Uterus (tissue), 4 donors: ENCODE data around the gene FBXO15. TPM values are rescaled to one million over a fixed set of nuclear protein-coding genes. Genes with fewer than 3 reads are reported as not detected.

Experiments
- DNase-seq, 2 donors: peaks; one replicate each; pipeline ENCODE4 v3.0.0-alpha.2; 2019 to 2020
- H3K27ac ChIP-seq, 2 donors: fragments of 200-600 bp; sonication (generic); 1 replicate in 1 of 2; 2 replicates in 1 of 2; pipeline ENCODE4 v1.5.1; 2016 to 2018
- H3K27me3 ChIP-seq, 2 donors: fragments of 200-600 bp; sonication (generic); one replicate each; pipeline ENCODE4 v1.5.1; 2018 to 2019; ENCODE audit warnings: control low read depth in 1 of 2
- H3K36me3 ChIP-seq, 2 donors: fragments of 200-600 bp; sonication (generic); one replicate each; pipeline ENCODE4 v1.5.1; 2019; ENCODE audit warnings: control low read depth in 1 of 2
- H3K4me1 ChIP-seq, 2 donors: fragments of 200-600 bp; sonication (generic); one replicate each; pipeline ENCODE4 v1.5.1; 2018 to 2019; ENCODE audit warnings: control low read depth in 1 of 2
- H3K4me3 ChIP-seq, 2 donors: fragments of 200-600 bp; sonication (generic); 1 replicate in 1 of 2; 2 replicates in 1 of 2; pipeline ENCODE4 v1.5.1; 2018 to 2019; ENCODE audit warnings: mild to moderate bottlenecking in 1 of 2
- H3K9me3 ChIP-seq, 2 donors: fragments of 200-600 bp; sonication (generic); one replicate each; pipeline ENCODE4 v1.5.1; 2019; ENCODE audit warnings: control low read depth in 1 of 2
- CTCF ChIP-seq, 4 experiments: fragments of 200-600 bp in 2 of 4; fragments of 450-650 bp in 2 of 4; sonication (generic) in 2 of 4; IDR thresholded peaks; one replicate each; pipeline ENCODE4 v1.5.1; 2016 to 2019; ENCODE audit warnings: antibody characterized with exemption in 4 of 4, mild to moderate bottlenecking in 2 of 4, moderate library complexity in 1 of 4
- POLR2A ChIP-seq, 2 donors: fragments of 450-650 bp; IDR thresholded peaks; one replicate each; pipeline ENCODE4 v1.6.1; 2016; ENCODE audit warnings: antibody characterized with exemption in 2 of 2, mild to moderate bottlenecking in 1 of 2, moderate library complexity in 1 of 2
- intact Hi-C: fragments of 100-400 bp; cut with DNase I; formaldehyde crosslinking; loops from one replicate; pipeline ENCODE4 v1.15.1; 2023; ENCODE audit warnings: low total_unique reads
- total RNA-seq, 4 donors: library from RNA; depleted of rRNA in 3 of 4; stranded (reverse); fragments of >200 nt in 3 of 4; gene quantifications; one replicate each; pipeline versions ENCODE4 v1.1.0 to v1.2.4, GENCODE V29; 2014 to 2023
- donor health status: DM: yes; HTN: yes; CAD: no.

The FBXO15 gene
- total RNA-seq, 4 donors from 2014 or later: 0.76 to 3.0 TPM; not detected in 2

GRCh38 chr18:74113711-74114110, 33.9 kb downstream of the FBXO15 start:
- Histone ChIP-seq H3K4me3 (no peak overlapping the region), H3K4me1 (no peaks in the 10 kb centered on the region), H3K9me3 (peaks cover 0 to 5% of the 10 kb centered on the region in 2 donors), H3K27ac (no peak overlapping the region), H3K36me3 (no peaks in the 10 kb centered on the region), H3K27me3 (no peaks in the 10 kb centered on the region)
- intact Hi-C loops: no loop called here
- DNase-seq: no peak
- TF ChIP-seq CTCF (IDR thresholded peaks at IDR 0.05): no peak
- no peak for TF ChIP-seq POLR2A (IDR thresholded peaks at IDR 0.05)

GRCh38 chr18:74110976-74111375, 36.7 kb downstream of the FBXO15 start:
- no peaks in the 10 kb centered on the region for H3K27me3 ChIP-seq
- intact Hi-C loops: no loop called here
- no peak for DNase-seq
- H3K4me3 ChIP-seq: no peak overlapping the region
- no peaks in the 10 kb centered on the region for H3K4me1 ChIP-seq
- H3K9me3 ChIP-seq: peaks cover 0 to 7% of the 10 kb centered on the region in 2 donors
- no peak overlapping the region for H3K27ac ChIP-seq
- TF ChIP-seq POLR2A (IDR thresholded peaks at IDR 0.05): no peak
- no peak for TF ChIP-seq CTCF (IDR thresholded peaks at IDR 0.05)
- H3K36me3 ChIP-seq: no peaks in the 10 kb centered on the region

DNA sequence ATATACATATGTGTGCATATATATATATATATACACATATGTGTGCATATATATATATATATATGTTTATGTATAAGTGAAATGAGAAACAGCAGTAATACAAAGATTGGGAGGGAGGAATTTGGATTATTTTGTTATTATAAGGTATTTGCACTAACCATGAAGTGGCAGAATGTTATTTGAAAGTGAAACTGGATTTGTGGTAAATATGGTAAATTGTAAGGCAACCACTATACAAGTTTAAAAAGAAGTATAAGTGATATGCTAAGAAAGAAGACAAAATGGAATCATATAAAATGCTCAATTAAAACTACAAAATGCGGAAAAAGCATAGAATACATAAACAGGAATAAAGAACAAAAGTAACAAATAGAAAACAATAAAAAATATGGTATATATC, 37.5 kb downstream of the FBXO15 start:
- Histone ChIP-seq H3K27me3 (no peaks in the 10 kb centered on the region), H3K9me3 (peaks cover 0 to 7% of the 10 kb centered on the region in 2 donors), H3K36me3 (no peaks in the 10 kb centered on the region), H3K27ac (no peak overlapping the region), H3K4me3 (no peak overlapping the region), H3K4me1 (no peaks in the 10 kb centered on the region)
- TF ChIP-seq POLR2A (IDR thresholded peaks at IDR 0.05) (no peak), CTCF (IDR thresholded peaks at IDR 0.05) (no peak)
- DNase-seq: no peak
- intact Hi-C loops: no loop called here

DNA sequence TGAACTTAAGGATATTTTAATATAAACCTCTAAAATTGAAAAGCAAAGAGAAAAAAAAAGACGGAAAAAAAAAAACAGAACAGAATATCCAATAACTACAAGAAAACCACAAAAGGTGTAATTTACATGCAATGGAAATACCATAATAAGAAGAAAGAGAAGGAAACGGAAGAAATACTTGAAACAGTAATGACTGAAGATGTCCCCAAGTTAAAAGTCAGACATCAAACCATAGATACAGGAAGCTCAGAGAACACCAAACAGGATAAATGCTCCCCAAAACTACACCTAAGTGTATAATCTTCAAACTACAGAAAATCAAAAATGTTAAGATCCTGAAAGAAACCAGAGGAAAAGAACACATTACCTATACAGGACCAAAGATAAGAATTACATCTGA, 39.2 kb downstream of the FBXO15 start:
- Histone ChIP-seq H3K4me3 (no peak overlapping the region), H3K9me3 (peaks cover 0 to 7% of the 10 kb centered on the region in 2 donors), H3K4me1 (no peaks in the 10 kb centered on the region), H3K27me3 (no peaks in the 10 kb centered on the region), H3K27ac (no peak overlapping the region), H3K36me3 (no peaks in the 10 kb centered on the region)
- intact Hi-C loops: no loop called here
- DNase-seq: no peak
- no peak for TF ChIP-seq CTCF (IDR thresholded peaks at IDR 0.05)
- TF ChIP-seq POLR2A (IDR thresholded peaks at IDR 0.05): no peak

DNA sequence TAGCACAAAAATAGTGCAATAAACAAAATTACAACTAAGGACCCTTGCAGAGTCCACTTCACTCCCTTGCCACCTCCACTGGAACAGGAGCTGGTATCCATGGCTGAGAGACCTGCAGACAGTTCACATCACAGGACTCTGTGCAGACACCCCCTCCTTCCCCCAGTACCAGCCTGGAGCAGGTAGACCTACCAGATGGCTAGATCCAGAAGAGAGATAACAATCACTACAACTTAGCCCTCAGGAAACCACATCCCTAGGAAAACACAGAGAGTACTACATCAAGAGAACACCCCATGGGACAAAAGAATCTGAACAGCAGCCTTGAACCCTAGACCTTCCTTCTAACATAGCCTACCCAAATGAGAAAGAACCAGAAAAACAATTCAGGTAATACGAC, 49.8 kb downstream of the FBXO15 start:
- Histone ChIP-seq H3K27me3 (no peaks in the 10 kb centered on the region), H3K27ac (no peak overlapping the region), H3K4me1 (no peaks in the 10 kb centered on the region), H3K36me3 (no peaks in the 10 kb centered on the region), H3K9me3 (no peaks in the 10 kb centered on the region), H3K4me3 (no peak overlapping the region)
- intact Hi-C loops: no loop called here
- no peak for DNase-seq
- TF ChIP-seq POLR2A (IDR thresholded peaks at IDR 0.05): no peak
- no peak for TF ChIP-seq CTCF (IDR thresholded peaks at IDR 0.05)
